GM18517 (cell line): ENCODE results near the gene CACNA1C.

Experiments used
- ATAC-seq: cut with Tn5 transposase; IDR thresholded peaks from one replicate; pipeline ENCODE4 v1.9.1; 2021; ENCODE audit warnings: mild to moderate bottlenecking, moderate library complexity; ENCODE audit not compliant: unreplicated experiment

Gene CACNA1C

GRCh38 chr12:2745655-2746054 is 692.9 kb downstream of the CACNA1C start:
- no peak for ATAC-seq
